Natural killer cell treated with Interleukin-12 subunit alpha and Interleukin-12 subunit beta and Interleukin-15 and Interleukin-18, amount 100 ng/mL, for 72 hours (primary cell): Measurements from ENCODE around the gene HPCAL4. TPM values are rescaled to one million over a fixed set of nuclear protein-coding genes. Genes with fewer than 3 reads are reported as not detected.

Source experiments
- ATAC-seq, 2 donors: fragments of 150-1000 bp; cut with Tn5 transposase in 1 of 2; sonication (Bioruptor Pico), chemical (Tn5 transposase) in 1 of 2; 2 replicates each; pipeline ENCODE4 v1.10.0; 2021
- DNase-seq: peaks from one replicate; pipeline ENCODE4 v3.0.0; 2022; ENCODE audit warnings: low spot score
- H3K27ac Mint-ChIP-seq, 2 donors: 1 replicate in 1 of 2; 2 replicates in 1 of 2; pipeline ENCODE4 v1.8.0; 2022; ENCODE audit warnings: mixed read lengths in 2 of 2, mild to moderate bottlenecking in 1 of 2, moderate library complexity in 1 of 2
- H3K27me3 Mint-ChIP-seq, 2 donors: 1 replicate in 1 of 2; 2 replicates in 1 of 2; pipeline ENCODE4 v1.8.0; 2022; ENCODE audit warnings: mixed read lengths in 2 of 2
- H3K36me3 Mint-ChIP-seq: one replicate; pipeline ENCODE4 v1.8.0; 2022; ENCODE audit warnings: mixed read lengths
- H3K4me1 Mint-ChIP-seq, 2 donors: 1 replicate in 1 of 2; 2 replicates in 1 of 2; pipeline ENCODE4 v1.8.0; 2022; ENCODE audit warnings: low read depth in 2 of 2, mixed read lengths in 2 of 2, mild to moderate bottlenecking in 1 of 2
- H3K4me3 Mint-ChIP-seq: one replicate; pipeline ENCODE4 v1.8.0; 2022; ENCODE audit warnings: mixed read lengths
- H3K9me3 Mint-ChIP-seq: 2 replicates; pipeline ENCODE4 v1.8.0; 2022; ENCODE audit warnings: mixed read lengths
- total RNA-seq, 2 donors: library from RNA; stranded (reverse); gene quantifications; one replicate each; pipeline ENCODE4 v1.2.3, GENCODE V29; 2022

The HPCAL4 gene
- total RNA-seq, 2 donors from 2014 or later = 0.50 to 0.64 TPM

DNA sequence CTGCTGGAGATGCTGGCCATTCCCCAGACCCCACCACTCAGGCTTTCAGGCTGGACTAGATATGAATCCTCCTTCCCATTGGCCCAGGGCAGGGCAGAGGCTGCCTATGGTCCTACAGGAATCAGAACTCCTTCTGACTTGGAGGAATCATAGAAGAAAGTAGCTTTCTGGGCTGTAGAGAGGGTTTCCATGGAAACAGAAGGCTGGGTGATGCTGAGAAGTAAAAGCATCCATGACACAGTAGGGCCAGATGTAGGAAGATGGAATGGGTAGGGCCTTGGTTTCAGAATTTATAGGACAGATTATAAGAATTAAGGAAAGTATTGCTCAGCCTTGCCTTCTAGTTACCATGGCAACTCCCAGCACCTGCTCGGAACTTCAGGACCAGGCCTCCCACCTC, 28.4 kb downstream of the HPCAL4 start:
- no peak overlapping the region for H3K4me3 Mint-ChIP-seq
- no peaks in the 10 kb centered on the region for H3K36me3 Mint-ChIP-seq
- ATAC-seq (no peak), DNase-seq (no peak)
- no peak overlapping the region for H3K27ac Mint-ChIP-seq
- peaks cover 18 to 21% of the 10 kb centered on the region in 2 donors for H3K4me1 Mint-ChIP-seq
- H3K27me3 Mint-ChIP-seq = peaks cover 0 to 3% of the 10 kb centered on the region in 2 donors
- no peaks in the 10 kb centered on the region for H3K9me3 Mint-ChIP-seq

DNA sequence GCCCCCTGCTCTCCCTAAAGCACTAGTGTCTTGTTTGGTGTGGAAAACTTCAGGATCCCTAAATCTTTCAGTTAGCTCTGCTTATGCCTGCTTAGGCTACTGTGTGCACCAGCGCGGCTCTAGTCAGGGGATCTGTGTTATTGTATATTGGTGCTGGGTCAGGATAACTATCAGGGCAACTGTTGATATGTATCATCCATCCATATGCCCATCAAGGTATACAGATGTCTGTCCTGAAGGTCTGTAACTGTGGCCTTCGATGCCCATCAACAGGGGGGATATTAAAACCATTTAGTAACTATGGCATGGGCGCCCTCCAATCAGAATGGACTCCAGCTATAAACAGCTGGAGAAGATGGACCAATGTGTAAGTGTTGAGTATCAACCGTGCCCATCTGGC, 31.7 kb downstream of the HPCAL4 start:
- ATAC-seq = no peak
- no peaks in the 10 kb centered on the region for H3K36me3 Mint-ChIP-seq
- H3K9me3 Mint-ChIP-seq = no peaks in the 10 kb centered on the region

DNA sequence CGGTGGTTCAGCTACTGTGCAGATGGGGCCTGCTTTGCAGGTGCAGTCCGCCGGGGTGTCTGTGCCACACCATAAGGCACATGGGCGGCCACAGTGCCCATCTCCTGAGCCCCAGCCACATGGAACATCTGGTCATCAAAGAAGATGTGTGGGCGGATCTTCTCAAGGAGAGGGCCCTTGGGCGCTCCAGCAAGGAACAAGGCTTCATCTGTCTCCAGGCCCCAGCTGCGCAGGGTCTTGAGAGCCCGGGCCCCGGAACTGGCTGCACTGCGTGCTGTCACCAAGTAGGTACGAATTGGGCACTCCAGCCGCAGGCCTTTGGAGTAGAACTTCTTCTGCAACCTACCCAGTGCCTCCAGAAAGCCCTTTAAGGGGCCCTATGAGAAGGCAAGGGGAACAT, 32.1 kb downstream of the HPCAL4 start:
- Mint-ChIP-seq H3K27me3 (peaks cover under 1 to 3% of the 10 kb centered on the region in 2 donors), H3K4me1 (peaks cover 6 to 7% of the 10 kb centered on the region in 2 donors), H3K4me3 (no peak overlapping the region), H3K27ac (no peak overlapping the region), H3K9me3 (no peaks in the 10 kb centered on the region), H3K36me3 (no peaks in the 10 kb centered on the region)
- no peak for DNase-seq
- ATAC-seq = no peak

More for the DNA sequence above, 31.7 kb downstream of the HPCAL4 start:
- DNase-seq = no peak
- peaks cover 0 to 3% of the 10 kb centered on the region in 2 donors for H3K27me3 Mint-ChIP-seq
- no peak overlapping the region for H3K4me3 Mint-ChIP-seq
- no peak overlapping the region for H3K27ac Mint-ChIP-seq
- H3K4me1 Mint-ChIP-seq = peaks cover 6 to 7% of the 10 kb centered on the region in 2 donors

DNA sequence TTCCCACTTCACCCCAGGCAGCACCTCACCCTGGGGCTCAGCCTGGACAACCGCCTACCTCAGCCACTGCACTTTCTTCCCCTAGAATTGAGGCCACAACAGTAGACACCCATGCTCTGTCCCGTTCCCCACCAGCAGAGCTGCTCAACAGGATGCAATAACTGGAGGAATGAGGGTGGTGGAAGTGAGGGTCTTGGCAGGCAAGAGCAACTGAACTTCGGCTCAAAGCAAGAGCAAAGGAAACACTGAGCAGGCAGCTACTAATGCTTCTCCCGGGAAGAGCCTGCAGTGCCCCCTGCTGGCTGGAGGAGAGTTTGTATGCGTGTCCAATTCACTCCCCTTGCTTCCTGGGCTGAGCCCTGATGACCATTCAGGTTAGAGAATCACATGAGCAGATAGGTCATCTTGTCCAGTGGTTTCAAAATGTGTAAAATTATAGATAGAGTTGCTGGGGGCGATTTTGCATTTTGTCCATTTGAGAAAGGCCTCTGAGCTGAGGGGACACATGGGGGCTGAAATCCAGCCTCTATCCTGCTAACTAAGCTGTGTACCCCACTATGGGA, 33.2 kb downstream of the HPCAL4 start:
- ATAC-seq = peak; percentile 71
- Mint-ChIP-seq H3K27me3 (peaks cover 6 to 7% of the 10 kb centered on the region in 2 donors), H3K9me3 (no peaks in the 10 kb centered on the region), H3K4me3 (no peak overlapping the region), H3K27ac (peak overlapping the region; percentile 10 to 56), H3K36me3 (no peaks in the 10 kb centered on the region), H3K4me1 (peaks cover 7 to 11% of the 10 kb centered on the region in 2 donors)
- DNase-seq = peak; percentile 71

DNA sequence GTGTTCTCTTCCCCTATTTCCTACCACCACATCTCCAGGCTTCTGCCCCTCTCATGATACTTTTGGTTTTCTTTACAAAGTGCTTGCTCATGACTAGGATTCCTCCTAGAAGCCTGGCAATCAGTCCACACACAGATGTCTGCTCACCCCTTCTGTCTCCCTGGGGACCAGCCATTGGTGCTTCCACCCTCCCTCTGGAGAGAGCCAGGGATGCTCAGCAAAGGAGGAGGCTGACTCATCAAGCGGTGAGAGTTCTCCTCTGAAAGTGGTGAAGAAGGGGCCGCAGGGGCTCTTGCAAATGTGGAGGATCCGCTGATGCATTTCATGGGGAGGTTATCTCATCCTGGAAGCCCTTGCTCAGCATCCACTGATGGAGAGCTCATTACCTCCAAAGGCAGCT, 33.8 kb downstream of the HPCAL4 start:
- Mint-ChIP-seq H3K4me3 (no peak overlapping the region), H3K9me3 (no peaks in the 10 kb centered on the region)

DNA sequence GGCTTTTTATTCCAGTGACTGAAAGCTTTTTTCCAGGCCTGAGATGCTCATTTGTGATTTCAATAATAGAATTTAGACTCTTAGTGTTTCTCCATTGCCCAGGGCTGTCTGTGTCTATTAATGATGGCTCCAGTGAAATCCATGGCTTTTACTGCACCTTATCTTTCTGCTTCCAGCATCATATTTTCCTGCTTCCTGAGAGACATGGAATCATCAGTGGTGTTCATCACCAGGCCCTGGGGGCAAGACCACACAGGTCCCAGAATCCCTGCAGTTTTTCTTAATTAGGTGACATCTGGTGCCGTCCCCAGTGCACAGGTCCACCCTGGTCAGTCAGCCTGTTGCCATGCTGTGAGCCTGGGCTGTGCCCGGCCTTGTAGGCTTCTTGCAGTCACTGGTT, 34.8 kb downstream of the HPCAL4 start:
- H3K4me3 Mint-ChIP-seq = no peak overlapping the region
- H3K36me3 Mint-ChIP-seq = no peaks in the 10 kb centered on the region
- DNase-seq (no peak), ATAC-seq (no peak)
- H3K9me3 Mint-ChIP-seq = no peaks in the 10 kb centered on the region
- H3K27me3 Mint-ChIP-seq = peaks cover 6 to 7% of the 10 kb centered on the region in 2 donors
- H3K4me1 Mint-ChIP-seq = peaks cover 7 to 11% of the 10 kb centered on the region in 2 donors
- no peak overlapping the region for H3K27ac Mint-ChIP-seq

More for the DNA sequence above, 33.8 kb downstream of the HPCAL4 start:
- no peaks in the 10 kb centered on the region for H3K36me3 Mint-ChIP-seq
- H3K27me3 Mint-ChIP-seq = peaks cover 6 to 7% of the 10 kb centered on the region in 2 donors
- peak overlapping the region in 1 of 2 donors; percentile 12 for H3K27ac Mint-ChIP-seq
- peaks cover 7 to 11% of the 10 kb centered on the region in 2 donors for H3K4me1 Mint-ChIP-seq
- no peak for ATAC-seq
- no peak for DNase-seq

DNA sequence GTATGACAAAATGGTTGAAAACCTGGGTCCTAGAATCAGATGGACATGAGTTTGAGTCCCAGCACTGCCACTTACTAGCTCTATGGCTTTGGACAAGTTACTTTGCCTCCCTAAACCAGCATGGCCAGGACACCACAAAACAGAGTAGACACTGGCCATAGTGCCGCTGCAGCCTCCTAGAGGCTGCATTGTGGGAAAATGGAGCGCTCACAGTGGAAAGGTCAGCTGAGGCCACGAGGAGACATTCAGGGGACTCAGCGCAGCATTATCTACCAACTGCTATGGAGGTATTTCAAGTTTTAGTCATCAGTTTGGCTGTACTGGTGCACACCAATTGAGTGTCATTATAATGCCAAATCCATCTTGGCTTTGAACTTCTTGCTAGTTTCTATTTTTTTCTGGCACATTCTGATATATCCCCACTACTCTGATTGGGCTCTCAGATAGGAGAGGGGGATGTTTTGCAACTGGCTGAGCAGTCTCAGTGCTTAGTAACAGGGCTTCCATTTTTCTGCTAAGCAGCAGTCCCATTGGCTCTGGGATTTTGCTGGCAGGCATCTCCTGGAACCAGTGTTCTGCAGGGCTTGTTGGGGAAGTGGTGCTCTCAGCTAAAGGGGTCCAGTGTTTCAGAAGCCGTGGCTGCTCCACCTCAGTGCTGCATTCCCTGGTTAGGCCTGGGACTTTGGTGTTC, 35.5 kb downstream of the HPCAL4 start:
- ATAC-seq (no peak), DNase-seq (no peak)
- peaks cover 7 to 11% of the 10 kb centered on the region in 2 donors for H3K4me1 Mint-ChIP-seq
- peaks cover 6 to 7% of the 10 kb centered on the region in 2 donors for H3K27me3 Mint-ChIP-seq
- H3K9me3 Mint-ChIP-seq = no peaks in the 10 kb centered on the region
- no peak overlapping the region for H3K27ac Mint-ChIP-seq
- H3K4me3 Mint-ChIP-seq = no peak overlapping the region
- no peaks in the 10 kb centered on the region for H3K36me3 Mint-ChIP-seq

DNA sequence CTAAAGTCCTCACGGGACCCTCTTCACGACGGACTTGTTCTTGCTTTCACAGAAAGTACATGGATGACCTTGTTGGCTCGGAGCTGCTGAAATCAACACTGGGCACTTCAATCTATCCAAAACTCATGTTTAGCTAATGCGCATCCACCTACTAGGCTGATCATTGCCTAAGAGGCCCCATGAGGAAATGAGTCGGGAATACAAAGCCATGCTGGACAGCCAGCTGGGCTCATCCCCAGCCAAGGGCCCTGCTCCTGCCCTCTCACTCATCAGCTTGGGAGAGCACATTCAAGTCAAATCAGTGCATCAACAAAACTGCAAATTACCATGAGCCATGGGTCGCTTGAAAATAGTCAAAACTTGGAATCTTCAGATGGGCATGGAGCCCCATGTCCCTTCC, 36.9 kb downstream of the HPCAL4 start:
- ATAC-seq (no peak), DNase-seq (no peak)
- Mint-ChIP-seq H3K27ac (no peak overlapping the region), H3K4me3 (no peak overlapping the region), H3K27me3 (peaks cover 6 to 7% of the 10 kb centered on the region in 2 donors), H3K9me3 (no peaks in the 10 kb centered on the region), H3K4me1 (peaks cover 7 to 11% of the 10 kb centered on the region in 2 donors), H3K36me3 (no peaks in the 10 kb centered on the region)

GRCh38 chr1:39653546-39654031, 37.6 kb downstream of the HPCAL4 start:
- peak; percentile 83 for DNase-seq
- peak; percentile 61 to 63 for ATAC-seq
- H3K4me1 Mint-ChIP-seq = peaks cover 7 to 11% of the 10 kb centered on the region in 2 donors
- H3K27me3 Mint-ChIP-seq = peaks cover 6 to 7% of the 10 kb centered on the region in 2 donors
- H3K27ac Mint-ChIP-seq = no peak overlapping the region
- H3K4me3 Mint-ChIP-seq = no peak overlapping the region
- no peaks in the 10 kb centered on the region for H3K36me3 Mint-ChIP-seq
- H3K9me3 Mint-ChIP-seq = no peaks in the 10 kb centered on the region

DNA sequence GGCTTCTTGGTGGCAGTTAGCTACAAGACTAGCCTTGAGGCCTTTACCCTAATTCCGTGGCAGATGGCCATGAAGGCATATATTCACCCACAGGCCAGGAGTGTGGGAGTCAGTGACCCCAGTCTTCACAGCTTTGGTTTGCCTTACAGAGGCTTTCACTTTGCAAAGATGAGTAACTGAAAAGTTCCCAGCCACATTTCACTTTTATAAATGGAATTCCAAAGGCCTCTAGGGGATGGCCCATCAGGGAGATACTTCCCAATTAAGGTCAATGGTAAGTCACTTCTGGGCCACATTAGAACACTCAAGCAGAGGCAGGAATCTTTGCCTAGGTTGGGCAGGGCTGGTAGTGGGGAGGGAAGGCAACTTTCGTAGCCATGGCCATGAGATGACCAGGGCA, 38.7 kb downstream of the HPCAL4 start:
- Mint-ChIP-seq H3K36me3 (no peaks in the 10 kb centered on the region), H3K4me3 (no peak overlapping the region), H3K9me3 (no peaks in the 10 kb centered on the region), H3K4me1 (peaks cover 0 to 6% of the 10 kb centered on the region in 2 donors), H3K27me3 (peaks cover 6 to 7% of the 10 kb centered on the region in 2 donors), H3K27ac (no peak overlapping the region)
- no peak for ATAC-seq
- no peak for DNase-seq

DNA sequence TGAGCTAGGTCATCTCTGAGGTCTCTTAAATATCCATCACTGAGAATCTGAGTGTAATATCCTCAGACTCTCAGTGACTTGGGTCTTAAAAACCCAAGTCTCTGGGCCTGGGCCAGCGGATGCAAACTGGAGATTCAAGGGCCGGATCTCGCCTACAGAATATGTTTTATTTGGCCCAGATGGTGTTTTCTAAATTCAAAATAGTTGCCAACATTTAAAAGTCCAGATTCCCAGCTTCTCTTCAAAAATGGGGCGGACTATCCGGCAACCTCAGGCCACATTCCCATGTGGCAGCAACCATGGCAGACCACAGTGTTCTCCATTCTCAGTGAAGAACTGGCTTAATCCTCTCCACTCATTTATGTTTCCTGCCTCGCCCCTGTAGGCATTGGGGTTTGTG, 39.1 kb downstream of the HPCAL4 start:
- no peak for DNase-seq
- H3K27me3 Mint-ChIP-seq = peaks cover 4 to 7% of the 10 kb centered on the region in 2 donors
- no peak overlapping the region for H3K27ac Mint-ChIP-seq
- H3K4me1 Mint-ChIP-seq = peaks cover 0 to 6% of the 10 kb centered on the region in 2 donors
- no peak overlapping the region for H3K4me3 Mint-ChIP-seq
- H3K9me3 Mint-ChIP-seq = no peaks in the 10 kb centered on the region
- no peaks in the 10 kb centered on the region for H3K36me3 Mint-ChIP-seq
- no peak for ATAC-seq

GRCh38 chr1:39650431-39650830, 40.8 kb downstream of the HPCAL4 start:
- Mint-ChIP-seq H3K27me3 (peaks cover 3 to 7% of the 10 kb centered on the region in 2 donors), H3K4me1 (peaks cover 0 to 6% of the 10 kb centered on the region in 2 donors), H3K27ac (no peak overlapping the region), H3K9me3 (no peaks in the 10 kb centered on the region), H3K36me3 (no peaks in the 10 kb centered on the region), H3K4me3 (no peak overlapping the region)
- ATAC-seq (no peak), DNase-seq (no peak)

DNA sequence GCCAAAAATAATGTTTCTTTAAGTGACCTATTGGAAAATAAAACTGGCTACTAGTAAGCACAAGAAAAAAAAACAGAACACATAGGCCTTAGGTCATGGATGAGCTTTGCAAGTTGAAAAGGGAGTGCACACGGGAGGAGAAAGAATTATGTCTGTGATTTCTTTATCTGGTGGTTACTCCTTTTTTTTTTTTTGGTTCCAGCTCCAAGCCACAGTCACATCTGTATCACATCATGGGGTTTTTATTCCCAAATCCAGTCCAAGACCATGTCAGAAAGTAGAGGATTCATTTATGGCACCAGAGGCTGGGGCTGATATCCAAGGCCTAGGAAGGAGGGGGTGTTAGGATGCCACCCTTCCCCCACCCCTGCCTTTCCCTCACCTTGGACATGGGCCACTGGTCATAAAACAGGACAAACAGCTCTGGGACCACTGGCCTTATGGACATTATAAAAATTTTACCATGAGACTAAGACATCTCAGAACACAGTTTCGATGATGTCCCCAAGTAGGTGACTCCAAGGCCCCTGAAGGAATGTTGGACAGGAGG, 41.5 kb downstream of the HPCAL4 start:
- no peaks in the 10 kb centered on the region for H3K9me3 Mint-ChIP-seq
- no peak overlapping the region for H3K4me3 Mint-ChIP-seq
- DNase-seq (no peak), ATAC-seq (no peak)
- no peaks in the 10 kb centered on the region for H3K36me3 Mint-ChIP-seq
- H3K27me3 Mint-ChIP-seq = peaks cover 3 to 7% of the 10 kb centered on the region in 2 donors
- no peak overlapping the region for H3K27ac Mint-ChIP-seq
- H3K4me1 Mint-ChIP-seq = peaks cover 0 to 6% of the 10 kb centered on the region in 2 donors

GRCh38 chr1:39648496-39648895, 42.7 kb downstream of the HPCAL4 start:
- H3K36me3 Mint-ChIP-seq = no peaks in the 10 kb centered on the region

More at GRCh38 chr1:39648496-39648895, 42.7 kb downstream of the HPCAL4 start:
- H3K27me3 Mint-ChIP-seq = peaks cover 0 to 11% of the 10 kb centered on the region in 2 donors
- H3K27ac Mint-ChIP-seq = no peak overlapping the region
- no peak overlapping the region for H3K4me3 Mint-ChIP-seq
- no peaks in the 10 kb centered on the region for H3K9me3 Mint-ChIP-seq
- ATAC-seq (no peak), DNase-seq (no peak)
- peaks cover 0 to 3% of the 10 kb centered on the region in 2 donors for H3K4me1 Mint-ChIP-seq
